Heart left ventricle (tissue), 16 donors: ENCODE results near the gene PANX2. TPM values are rescaled to one million over a fixed set of nuclear protein-coding genes. Genes with fewer than 3 reads are reported as not detected.

ENCODE experiments used
- ATAC-seq, 4 donors: fragments of 200-7000 bp; cut with Tn5 transposase; one replicate each; pipeline ENCODE4 v1.9.1; 2020 to 2022; ENCODE audit warnings: moderate library complexity in 4 of 4, mild to moderate bottlenecking in 3 of 4, moderate number of reproducible peaks in 1 of 4
- DNase-seq, 5 donors: peaks; one replicate each; pipeline ENCODE4 v3.0.0-alpha.2; 2020
- H3K27ac ChIP-seq, 12 donors: fragments of 200-600 bp; sonication (generic) in 4 of 12; one replicate each; pipeline versions ENCODE4 v1.5.0 to v1.8.0; 2016 to 2022; ENCODE audit warnings: mild to moderate bottlenecking in 2 of 12
- H3K27me3 ChIP-seq, 9 donors: fragments of 200-600 bp; sonication (generic) in 2 of 9; one replicate each; pipeline versions ENCODE4 v1.5.1 to v1.8.0; 2016 to 2022; ENCODE audit warnings: mild to moderate bottlenecking in 3 of 9
- H3K36me3 ChIP-seq, 9 donors: fragments of 200-600 bp; sonication (generic) in 2 of 9; one replicate each; pipeline versions ENCODE4 v1.5.0 to v1.8.0; 2018 to 2022; ENCODE audit warnings: mild to moderate bottlenecking in 2 of 9
- H3K4me1 ChIP-seq, 12 donors: fragments of 200-600 bp; sonication (generic) in 4 of 12; one replicate each; pipeline versions ENCODE4 v1.5.0 to v1.8.0; 2016 to 2022; ENCODE audit warnings: mild to moderate bottlenecking in 3 of 12
- H3K4me3 ChIP-seq, 12 donors: fragments of 200-600 bp; sonication (generic) in 4 of 12; one replicate each; pipeline versions ENCODE4 v1.5.0 to v1.8.0; 2017 to 2022; ENCODE audit warnings: mild to moderate bottlenecking in 9 of 12, moderate library complexity in 4 of 12
- H3K9me3 ChIP-seq, 12 donors: fragments of 200-600 bp; sonication (generic) in 4 of 12; one replicate each; pipeline versions ENCODE4 v1.5.0 to v1.8.0; 2016 to 2022; ENCODE audit warnings: mild to moderate bottlenecking in 1 of 12
- CTCF ChIP-seq, 12 donors: fragments of 200-600 bp; sonication (generic) in 4 of 12; IDR thresholded peaks; one replicate each; pipeline versions ENCODE4 v1.5.0 to v1.8.0; 2018 to 2022; ENCODE audit warnings: antibody characterized with exemption in 12 of 12, mild to moderate bottlenecking in 5 of 12
- POLR2A ChIP-seq, 2 donors: fragments of 450-650 bp; IDR thresholded peaks; one replicate each; pipeline ENCODE4 v1.6.1; 2017; ENCODE audit warnings: antibody characterized with exemption in 2 of 2, mild to moderate bottlenecking in 2 of 2, moderate library complexity in 2 of 2
- WGBS, 4 donors: extraction: QIAGEN DNeasy Blood & Tissue Kit in 2 of 4; methylation state at CpG; one replicate each; pipeline versions ENCODE4 v1.1.5 to v1.1.7; 2013 to 2018; 5-methylcytosine and 5-hydroxymethylcytosine counted together
- intact Hi-C, 10 donors: fragments of 100-400 bp; cut with DNase I; formaldehyde crosslinking; loops; one replicate each; pipeline versions ENCODE4 v1.11.1 to v1.14.2; 2022
- polyA plus RNA-seq, 2 donors: library from polyadenylated mRNA; stranded (reverse); fragments of 200-250 nt; gene quantifications; one replicate each; pipeline ENCODE4 v1.2.3, GENCODE V29; 2013
- total RNA-seq, 9 donors: library from RNA; depleted of rRNA in 2 of 9; stranded (reverse); fragments of >200 nt in 2 of 9; fragmentation: NEBNext Ultra II Directional in 3 of 9; extraction: Animal tissue kit (Norgen Biotek cat#: 25700) in 3 of 9; gene quantifications; one replicate each; pipeline versions ENCODE4 v1.1.0 to v1.2.4, GENCODE V29; 2016 to 2023
- donor health status: ischemic (EF 13 %, LVEDD 7.1; RV severe dilation, severe dysfunction).
- donor health status: healthy with polysubstance abuse.
- donor health status: DM: no; HTN: yes; CAD: no.
- donor health status: DM: no; HTN: no; CAD: no.
- donor health status: ischemic (EF 25% LVEDD 6.9; RV normal size, moderate dysfunction).
- donor health status: ischemic (EF 25% LVEDD 5.7; RV mildly dilated, moderate dysfunction).
- donor health status: healthy.
- donor health status: DM: yes; HTN: yes; CAD: no.
- donor health status: ischemic (EF 35%, LVEDD 5.7; RV mildly dilated, moderate dysfunction).
- donor health status: nonischemic (EF 11% LVEDD 7.7; RV severe dilation, severe dysfunction).
- donor health status: DM: yes; HTN: yes; CAD: no.
- donor health status: PGD.
- donor health status: ischemic (EF 29% LVEDD 5.4; RV normal size, mild dysfunction).
- donor health status: nonischemic (EF 23%, LVEDD 6.1; RV moderate dilation, normal function).

The PANX2 gene
- total and polyA plus RNA-seq, 11 donors: 0.08 to 0.77 (median 0.33) TPM; not detected in 5

GRCh38 chr22:50139843-50140415 is 30.6 kb upstream of the PANX2 start:
- no peak overlapping the region for H3K4me3 ChIP-seq
- no peaks in the 10 kb centered on the region for H3K36me3 ChIP-seq
- peaks cover 0 to 17% (median 4%) of the 10 kb centered on the region in 9 donors for H3K27me3 ChIP-seq
- ATAC-seq (no peak), DNase-seq (no peak)
- WGBS, 4 donors: 70 to 82% (median 73%) methylated on average over 15 of the region's 15 CpGs
- H3K27ac ChIP-seq: no peak overlapping the region
- peaks cover 0 to 7% (median 0%) of the 10 kb centered on the region in 12 donors for H3K4me1 ChIP-seq
- intact Hi-C loops: loop anchor here in 1 of 10 donors (10.0 kb wide), 1 partner anchor 215 kb away; no protein-coding TSS in a partner anchor
- TF ChIP-seq POLR2A (IDR thresholded peaks at IDR 0.05): no peak
- no peak for TF ChIP-seq CTCF (IDR thresholded peaks at IDR 0.05)
- no peaks in the 10 kb centered on the region for H3K9me3 ChIP-seq

DNA sequence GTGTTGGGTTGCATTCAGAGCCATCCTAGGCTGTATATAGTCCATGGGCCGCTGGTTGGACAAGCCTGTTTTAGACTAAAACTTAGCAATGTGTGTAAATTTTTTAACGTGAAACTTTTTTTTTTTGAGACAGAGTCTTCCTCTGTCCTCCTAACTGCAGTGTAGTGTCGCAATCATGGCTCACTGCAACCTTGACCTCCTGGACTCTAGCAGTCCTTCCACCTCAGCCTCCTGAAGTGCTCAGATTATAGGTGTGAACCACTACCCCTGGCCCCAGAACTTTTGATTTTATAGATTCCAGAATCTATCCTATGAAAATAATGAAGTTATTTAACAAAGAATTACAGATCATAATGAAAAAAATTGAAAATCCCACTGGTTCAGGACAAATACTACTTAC is 29.9 kb upstream of the PANX2 start:
- TF ChIP-seq CTCF (IDR thresholded peaks at IDR 0.05) (no peak), POLR2A (IDR thresholded peaks at IDR 0.05) (no peak)
- no peak for DNase-seq
- H3K4me3 ChIP-seq: no peak overlapping the region
- ATAC-seq: no peak
- intact Hi-C loops: loop anchor here in 1 of 10 donors (10.0 kb wide), 1 partner anchor 216 kb away; no protein-coding TSS in a partner anchor
- peaks cover 0 to 7% (median 0%) of the 10 kb centered on the region in 12 donors for H3K4me1 ChIP-seq
- no peaks in the 10 kb centered on the region for H3K9me3 ChIP-seq
- H3K36me3 ChIP-seq: no peaks in the 10 kb centered on the region
- H3K27me3 ChIP-seq: peaks cover 0 to 24% (median 5%) of the 10 kb centered on the region in 9 donors
- WGBS, 4 donors: 77 to 88% (median 81%) methylated on average over 3 of the region's 3 CpGs
- H3K27ac ChIP-seq: no peak overlapping the region

- H3K27ac ChIP-seq: no peak overlapping the region
- H3K4me1 ChIP-seq: peaks cover 0 to 5% (median 0%) of the 10 kb centered on the region in 12 donors
- H3K9me3 ChIP-seq: no peaks in the 10 kb centered on the region
- no peak for TF ChIP-seq CTCF (IDR thresholded peaks at IDR 0.05)
- TF ChIP-seq POLR2A (IDR thresholded peaks at IDR 0.05): no peak
- no peak for ATAC-seq
- no peak for DNase-seq
- no peaks in the 10 kb centered on the region for H3K36me3 ChIP-seq
- H3K4me3 ChIP-seq: no peak overlapping the region
- 55 to 69% (median 62%) methylated on average over 6 of the region's 6 CpGs for WGBS, 4 donors
- intact Hi-C loops: loop anchor here in 1 of 10 donors (10.0 kb wide), 1 partner anchor 217 kb away; no protein-coding TSS in a partner anchor
- H3K27me3 ChIP-seq: peaks cover 0 to 28% (median 6%) of the 10 kb centered on the region in 9 donors
Measured at GRCh38 chr22:50141462-50141861, 29.1 kb upstream of the PANX2 start.

DNA sequence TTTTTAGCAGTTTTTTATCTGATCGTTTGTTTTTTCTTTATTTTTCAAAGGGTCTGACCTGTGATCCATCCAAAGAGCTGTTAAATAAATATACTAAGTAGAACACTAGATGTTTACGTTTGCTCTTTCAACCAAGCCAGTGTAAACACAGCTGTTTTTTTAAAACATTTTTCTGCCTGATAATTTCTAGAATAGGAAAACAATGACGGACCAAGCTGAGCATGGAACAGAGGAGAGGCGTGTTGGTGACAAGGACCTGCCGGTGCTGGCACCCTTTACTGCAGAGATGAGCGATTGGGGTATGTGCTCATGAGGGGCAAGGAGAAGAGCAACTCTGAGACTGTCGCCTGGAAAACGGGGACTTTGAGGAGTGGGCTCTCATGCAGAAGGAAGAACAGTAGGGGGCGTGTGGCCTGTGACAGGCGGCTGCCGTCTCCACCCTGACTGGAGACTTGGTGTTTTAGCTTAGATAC is 28.6 kb upstream of the PANX2 start:
- Histone ChIP-seq H3K4me1 (peaks cover 0 to under 1% (median 0%) of the 10 kb centered on the region in 12 donors), H3K36me3 (no peaks in the 10 kb centered on the region), H3K4me3 (no peak overlapping the region), H3K27ac (no peak overlapping the region), H3K9me3 (no peaks in the 10 kb centered on the region), H3K27me3 (peaks cover 0 to 28% (median 6%) of the 10 kb centered on the region in 9 donors)
- 19 to 32% (median 30%) methylated on average over 11 of the region's 11 CpGs for WGBS, 4 donors
- TF ChIP-seq CTCF (IDR thresholded peaks at IDR 0.05): no peak
- no peak for TF ChIP-seq POLR2A (IDR thresholded peaks at IDR 0.05)
- intact Hi-C loops: loop anchor here in 1 of 10 donors (10.0 kb wide), 1 partner anchor 217 kb away; no protein-coding TSS in a partner anchor
- ATAC-seq: no peak
- DNase-seq: no peak
